CD14-positive monocyte (primary cell): ENCODE data around the gene AURKAIP1. TPM values are rescaled to one million over a fixed set of nuclear protein-coding genes. Genes with fewer than 3 reads are reported as not detected.
"Not testable (repeated sequence)": the region's sequence is repeated elsewhere in the genome, so short reads cannot be mapped to it uniquely, and the experiment has no call there.

ENCODE experiments used
- DNase-seq, 3 donors: peaks; one replicate each; pipeline ENCODE4 v3.0.0-alpha.2; 2011 to 2022
- H2AFZ ChIP-seq: 2 replicates; pipeline ENCODE4 v1.6.0; 2012; ENCODE audit warnings: mild to moderate bottlenecking, low read depth, low read length, inconsistent platforms; ENCODE audit not compliant: insufficient read depth, poor library complexity, severe bottlenecking
- H3K27ac ChIP-seq, 2 donors: 1 replicate in 1 of 2; 2 replicates in 1 of 2; pipeline ENCODE4 v1.5.1; 2012 to 2013; ENCODE audit warnings: low read length in 2 of 2, control low read depth in 1 of 2, inconsistent platforms in 1 of 2, low read depth in 1 of 2, mild to moderate bottlenecking in 1 of 2
- H3K27me3 ChIP-seq, 2 donors: one replicate each; pipeline versions ENCODE4 v1.6.0 to v1.6.1; 2011 to 2013; ENCODE audit warnings: low read length in 2 of 2; ENCODE audit not compliant: control insufficient read depth in 2 of 2, insufficient read depth in 2 of 2
- H3K36me3 ChIP-seq, 2 donors: replicated peaks in 1 of 2; 1 replicate in 1 of 2; 2 replicates in 1 of 2; pipeline versions ENCODE4 v1.5.1 to v1.6.1; 2012 to 2013; ENCODE audit warnings: low read length in 2 of 2, control low read depth in 1 of 2, inconsistent platforms in 1 of 2, mild to moderate bottlenecking in 1 of 2; ENCODE audit not compliant: insufficient read depth in 2 of 2, control insufficient read depth in 1 of 2
- H3K4me1 ChIP-seq, 2 donors: 1 replicate in 1 of 2; 2 replicates in 1 of 2; pipeline versions ENCODE4 v1.5.1 to v1.6.1; 2012 to 2013; ENCODE audit warnings: low read length in 2 of 2, control low read depth in 1 of 2, inconsistent platforms in 1 of 2, mild to moderate bottlenecking in 1 of 2, moderate library complexity in 1 of 2; ENCODE audit not compliant: insufficient read depth in 2 of 2, control insufficient read depth in 1 of 2
- H3K4me2 ChIP-seq: replicated peaks from 2 replicates; pipeline ENCODE3; 2012; ENCODE audit warnings: low read length, moderate library complexity, mild to moderate bottlenecking; ENCODE audit not compliant: poor library complexity, severe bottlenecking; ENCODE audit errors: extremely low read depth
- H3K4me3 ChIP-seq, 3 experiments: fragments of 200-600 bp in 1 of 3; sonication (generic) in 1 of 3; replicated peaks in 1 of 3; 1 replicate in 2 of 3; 2 replicates in 1 of 3; pipeline ENCODE4 v1.5.1; 2011 to 2013; ENCODE audit warnings: low read length in 3 of 3, mild to moderate bottlenecking in 3 of 3, control low read depth in 2 of 3, low read depth in 2 of 3, inconsistent platforms in 1 of 3, moderate library complexity in 1 of 3
- H3K79me2 ChIP-seq: 2 replicates; pipeline ENCODE4 v1.6.0; 2012; ENCODE audit warnings: mild to moderate bottlenecking, control low read depth, inconsistent platforms, low read length, moderate library complexity; ENCODE audit not compliant: insufficient read depth
- H3K9ac ChIP-seq: 2 replicates; pipeline ENCODE4 v1.6.0; 2017; ENCODE audit warnings: low read length, mild to moderate bottlenecking; ENCODE audit not compliant: insufficient read depth, poor library complexity, severe bottlenecking
- H3K9me3 ChIP-seq, 2 donors: replicated peaks in 1 of 2; 1 replicate in 1 of 2; 2 replicates in 1 of 2; pipeline versions ENCODE4 v1.5.1 to v1.6.1; 2012 to 2013; ENCODE audit warnings: low read length in 2 of 2, control low read depth in 1 of 2; ENCODE audit not compliant: control insufficient read depth in 1 of 2, insufficient read depth in 1 of 2
- H4K20me1 ChIP-seq: 2 replicates; pipeline ENCODE4 v1.6.0; 2012; ENCODE audit warnings: mild to moderate bottlenecking, low read length, control low read depth, moderate library complexity; ENCODE audit not compliant: insufficient read depth
- H3K27ac Mint-ChIP-seq, 7 donors: one replicate each; pipeline ENCODE4 v1.8.0; 2020; ENCODE audit warnings: mild to moderate bottlenecking in 7 of 7, mixed read lengths in 7 of 7, moderate library complexity in 6 of 7, inconsistent platforms in 2 of 7
- H3K27me3 Mint-ChIP-seq, 3 donors: one replicate each; pipeline ENCODE4 v1.8.0; 2021 to 2022; ENCODE audit warnings: low read depth in 3 of 3, mild to moderate bottlenecking in 3 of 3, mixed read lengths in 3 of 3, moderate library complexity in 3 of 3, inconsistent platforms in 1 of 3
- H3K36me3 Mint-ChIP-seq, 2 donors: one replicate each; pipeline ENCODE4 v1.8.0; 2020; ENCODE audit warnings: mixed read lengths in 2 of 2, inconsistent platforms in 1 of 2, mild to moderate bottlenecking in 1 of 2
- H3K4me1 Mint-ChIP-seq: one replicate; pipeline ENCODE4 v1.8.0; 2020; ENCODE audit warnings: mild to moderate bottlenecking, mixed read lengths
- H3K4me3 Mint-ChIP-seq, 2 donors: one replicate each; pipeline ENCODE4 v1.8.0; 2020; ENCODE audit warnings: mild to moderate bottlenecking in 2 of 2, mixed read lengths in 2 of 2, moderate library complexity in 1 of 2
- H3K9me3 Mint-ChIP-seq, 7 donors: one replicate each; pipeline ENCODE4 v1.8.0; 2020 to 2022; ENCODE audit warnings: mixed read lengths in 7 of 7, mild to moderate bottlenecking in 6 of 7, moderate library complexity in 6 of 7, inconsistent platforms in 2 of 7
- CTCF ChIP-seq: fragments of 200-600 bp; IDR thresholded peaks from one replicate; pipeline ENCODE4 v1.8.0; 2022; ENCODE audit warnings: antibody characterized with exemption, mild to moderate bottlenecking
- WGBS: methylation state at CpG from one replicate; pipeline ENCODE4 v1.1.5; 2013; ENCODE audit warnings: missing lambda C conversion rate; ENCODE audit not compliant: insufficient coverage; 5-methylcytosine and 5-hydroxymethylcytosine counted together
- intact Hi-C, 2 donors: fragments of 100-400 bp; cut with micrococcal nuclease; formaldehyde crosslinking; loops; one replicate each; pipeline versions ENCODE4 v1.15.0 to v1.15.1; 2023
- polyA plus RNA-seq, 3 donors: library from polyadenylated mRNA; depleted of rRNA in 1 of 3; unstranded in 2 of 3; stranded (reverse) in 1 of 3; fragments of 300-500 nt in 2 of 3; fragments of >200 nt in 1 of 3; fragmentation: Illumina TruSeq in 2 of 3; gene quantifications; 1 replicate in 2 of 3; 2 replicates in 1 of 3; pipeline ENCODE4 v1.2.3, GENCODE V29; 2012 to 2021

AURKAIP1 gene
- polyA plus RNA-seq, 3 donors = 59.1 to 160 (median 134) TPM

- H3K36me3 ChIP-seq = no peaks in the 10 kb centered on the region
- no peak overlapping the region for H3K27ac ChIP-seq
- intact Hi-C loops = no loop called here
- DNase-seq = no peak
- Mint-ChIP-seq H3K4me3 (peak overlapping the region in 1 of 2 donors; percentile 42), H3K27me3 (peaks cover 16 to 38% (median 24%) of the 10 kb centered on the region in 3 donors), H3K9me3 (peaks cover 0 to 4% (median 0%) of the 10 kb centered on the region in 7 donors), H3K4me1 (no peaks in the 10 kb centered on the region), H3K27ac (no peak overlapping the region), H3K36me3 (no peaks in the 10 kb centered on the region)
- no peaks in the 10 kb centered on the region for H4K20me1 ChIP-seq
- H3K4me2 ChIP-seq = no peak overlapping the region
- H3K27me3 ChIP-seq = peaks cover 2 to 18% of the 10 kb centered on the region in 2 donors
- no peaks in the 10 kb centered on the region for H3K4me1 ChIP-seq
- H3K9ac ChIP-seq = no peak overlapping the region
- 95% methylated on average over 19 of the region's 21 CpGs for WGBS
- H3K79me2 ChIP-seq = no peaks in the 10 kb centered on the region
- TF ChIP-seq CTCF = no peak
- H2AFZ ChIP-seq = no peak overlapping the region
- no peak overlapping the region for H3K4me3 ChIP-seq
- H3K9me3 ChIP-seq = no peaks in the 10 kb centered on the region
Measured at GRCh38 chr1:1419363-1419812, 44.4 kb upstream of the AURKAIP1 start.

GRCh38 chr1:1418464-1419362 is 43.7 kb upstream of the AURKAIP1 start:
- Histone ChIP-seq H4K20me1 (no peaks in the 10 kb centered on the region), H3K4me2 (no peak overlapping the region), H3K9me3 (no peaks in the 10 kb centered on the region), H3K4me1 (no peaks in the 10 kb centered on the region), H2AFZ (no peak overlapping the region), H3K27ac (no peak overlapping the region), H3K4me3 (no peak overlapping the region), H3K79me2 (no peaks in the 10 kb centered on the region), H3K36me3 (no peaks in the 10 kb centered on the region), H3K27me3 (peaks cover 2 to 18% of the 10 kb centered on the region in 2 donors), H3K9ac (no peak overlapping the region)
- peaks cover 16 to 37% (median 24%) of the 10 kb centered on the region in 3 donors for H3K27me3 Mint-ChIP-seq
- 95% methylated on average over 16 of the region's 26 CpGs for whole genome bisulfite sequencing
- TF ChIP-seq CTCF = no peak
- DNase-seq = no peak
- intact Hi-C loops = no loop called here
- no peaks in the 10 kb centered on the region for H3K4me1 Mint-ChIP-seq
- H3K36me3 Mint-ChIP-seq = no peaks in the 10 kb centered on the region
- H3K9me3 Mint-ChIP-seq = peaks cover 0 to 4% (median 0%) of the 10 kb centered on the region in 7 donors
- H3K4me3 Mint-ChIP-seq = no peak overlapping the region
- H3K27ac Mint-ChIP-seq = no peak overlapping the region

- H2AFZ ChIP-seq, H3K9ac ChIP-seq, H3K36me3 Mint-ChIP-seq, intact Hi-C loops, H3K79me2 ChIP-seq, H4K20me1 ChIP-seq, H3K4me1 Mint-ChIP-seq, H3K4me2 ChIP-seq, H3K4me1 ChIP-seq, H3K4me3 ChIP-seq, H3K27ac ChIP-seq, H3K9me3 ChIP-seq, H3K36me3 ChIP-seq, H3K9me3 Mint-ChIP-seq, DNase-seq, H3K27ac Mint-ChIP-seq: not testable (repeated sequence)
- H3K27me3 Mint-ChIP-seq = peaks cover 12 to 34% (median 24%) of the 10 kb centered on the region in 3 donors
- H3K27me3 ChIP-seq = peaks cover 2 to 18% of the 10 kb centered on the region in 2 donors
- peak overlapping the region in 1 of 2 donors; percentile 11 for H3K4me3 Mint-ChIP-seq
- 92% methylated on average over 19 of the region's 25 CpGs for WGBS
Measured at GRCh38 chr1:1417825-1418463, 42.9 kb upstream of the AURKAIP1 start.
